NCI-H2227 (cell line): Measurements from ENCODE around the gene GLYATL1B.
A peak's percentile ranks its signal among the peaks of the same experiment; 100 is the strongest.
"Not testable (repeated sequence)": the region's sequence is repeated elsewhere in the genome, so short reads cannot be mapped to it uniquely, and the experiment has no call there.

Experiments used
- DNase-seq: peaks from one replicate; lab custom pipeline; 2025; ENCODE audit not compliant: unreplicated experiment; lab: John Stamatoyannopoulos, UW

GLYATL1B gene

DNA sequence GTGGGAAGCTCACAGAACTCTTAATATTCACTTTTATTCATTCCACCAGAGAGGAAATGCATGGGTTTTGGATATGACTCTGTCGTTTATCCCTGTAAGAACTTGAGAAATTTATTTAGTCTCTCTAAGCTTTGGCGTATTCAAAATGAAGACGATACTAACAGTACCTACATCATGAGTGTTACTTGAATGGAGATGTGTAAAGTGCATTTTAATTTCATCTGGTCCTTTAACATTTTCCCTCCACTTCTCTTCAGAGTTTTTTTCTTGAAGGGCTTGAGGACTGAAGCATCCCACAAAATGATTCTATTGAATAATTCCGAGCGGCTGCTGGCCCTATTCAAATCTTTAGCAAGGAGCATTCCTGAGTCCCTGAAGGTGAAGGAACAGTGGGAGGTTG is at the start of gene GLYATL1B:
Gene GLYATL1B (plus strand): TSS at position 301 of the 400 bp plus-strand sequence. CDS start 0 bp downstream, at position 301.
- DNase-seq = not testable (repeated sequence)

DNA sequence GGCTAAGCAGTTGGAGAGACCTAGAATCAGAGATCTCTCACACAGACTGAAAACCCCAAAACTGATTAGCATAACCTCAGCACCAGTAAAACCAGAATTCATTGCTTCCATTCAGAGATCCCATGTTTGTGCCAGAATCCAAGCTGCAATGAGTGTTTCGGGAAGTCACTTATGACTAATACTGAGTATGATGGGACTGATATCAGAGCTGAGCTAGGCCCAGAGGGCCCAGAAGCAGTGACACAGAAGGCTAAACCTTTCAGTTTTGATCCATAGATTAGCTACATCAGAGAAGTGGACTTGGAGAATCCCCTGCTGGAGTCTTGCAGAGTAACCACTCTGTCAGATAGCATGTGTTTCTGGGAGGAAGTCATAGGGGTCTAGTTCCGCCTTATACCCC is 49.6 kb upstream of the GLYATL1B start:
- DNase-seq = not testable (repeated sequence)

- not testable (repeated sequence) for DNase-seq
These were observed 48.7 kb upstream of the GLYATL1B start for GRCh38 chr11:59037434-59037833.

GRCh38 chr11:59040607-59041006 is 45.5 kb upstream of the GLYATL1B start:
- DNase-seq = no peak

- DNase-seq = not testable (repeated sequence)
These were observed 34.7 kb upstream of the GLYATL1B start for GRCh38 chr11:59051383-59051782.

GRCh38 chr11:59052355-59052754 is 33.8 kb upstream of the GLYATL1B start:
- DNase-seq = not testable (repeated sequence)

GRCh38 chr11:59053387-59053786 is 32.7 kb upstream of the GLYATL1B start:
- peak; percentile 47 for DNase-seq

DNA sequence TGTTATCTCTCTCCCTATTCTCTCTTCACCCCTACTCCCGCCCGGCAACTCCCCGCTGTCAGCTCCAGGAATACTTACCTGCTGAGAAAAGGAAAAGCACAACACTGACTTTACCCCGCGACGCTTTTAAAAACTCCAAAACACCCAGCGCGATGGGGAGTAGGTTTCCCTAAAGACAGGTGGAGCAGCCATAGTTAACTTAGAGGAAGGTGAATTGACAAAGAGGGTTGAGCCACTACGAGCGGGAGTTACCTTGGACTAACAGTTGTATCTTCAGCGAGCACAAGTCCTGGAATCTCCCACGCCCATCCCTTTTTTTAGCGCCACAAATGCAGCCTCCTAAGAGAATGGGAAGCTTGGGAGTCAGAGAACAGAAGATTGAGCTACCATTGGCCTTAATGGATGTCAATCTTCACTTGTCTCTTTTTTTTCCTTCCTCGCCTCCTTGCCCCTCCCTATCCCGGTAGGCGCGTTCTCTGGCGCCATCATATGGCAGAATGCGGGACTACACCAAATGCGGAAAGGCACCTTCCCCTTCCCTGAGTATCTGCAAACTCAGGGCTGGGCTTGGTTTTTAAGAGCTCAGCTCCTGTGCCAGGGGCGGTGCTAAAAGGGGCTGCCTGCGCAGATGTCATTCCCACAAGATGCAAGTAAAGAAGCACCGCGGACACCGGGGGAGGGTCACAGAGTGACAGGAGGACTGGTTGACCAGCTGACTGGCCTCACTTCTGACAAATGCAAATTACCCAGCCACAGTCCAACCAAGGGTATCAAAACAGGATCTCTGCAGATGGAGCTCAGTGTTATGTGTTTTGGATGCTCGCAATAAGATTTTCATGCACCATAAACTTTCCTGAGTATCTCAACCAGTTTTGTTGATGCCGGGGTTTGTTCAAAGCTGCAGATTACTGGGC is 27.7 kb upstream of the GLYATL1B start:
- DNase-seq = peak; percentile 94

DNA sequence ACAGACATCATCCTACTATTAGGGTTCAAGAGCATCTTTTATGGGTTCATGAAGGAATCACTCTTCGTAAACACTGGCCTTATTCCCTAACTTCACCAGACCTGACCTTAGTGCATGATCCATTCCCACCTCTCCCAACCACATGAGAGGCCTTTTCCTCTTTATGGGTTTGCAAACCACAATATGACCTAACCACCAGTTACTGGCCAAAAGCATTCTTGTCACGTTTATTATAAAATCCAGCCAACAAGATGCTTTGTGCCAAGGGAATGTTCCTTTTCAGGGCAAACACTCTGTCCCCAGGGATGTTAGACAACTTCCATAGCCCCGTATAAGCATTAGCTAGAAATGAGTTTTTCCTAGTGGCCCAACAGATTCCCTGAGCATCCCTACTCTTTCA is 26.0 kb upstream of the GLYATL1B start:
- not testable (repeated sequence) for DNase-seq

- DNase-seq = peak; percentile 54
These were observed 23.2 kb upstream of the GLYATL1B start for GRCh38 chr11:59062602-59063529.

GRCh38 chr11:59063996-59064727 is 21.9 kb upstream of the GLYATL1B start:
- DNase-seq = not testable (repeated sequence)

DNA sequence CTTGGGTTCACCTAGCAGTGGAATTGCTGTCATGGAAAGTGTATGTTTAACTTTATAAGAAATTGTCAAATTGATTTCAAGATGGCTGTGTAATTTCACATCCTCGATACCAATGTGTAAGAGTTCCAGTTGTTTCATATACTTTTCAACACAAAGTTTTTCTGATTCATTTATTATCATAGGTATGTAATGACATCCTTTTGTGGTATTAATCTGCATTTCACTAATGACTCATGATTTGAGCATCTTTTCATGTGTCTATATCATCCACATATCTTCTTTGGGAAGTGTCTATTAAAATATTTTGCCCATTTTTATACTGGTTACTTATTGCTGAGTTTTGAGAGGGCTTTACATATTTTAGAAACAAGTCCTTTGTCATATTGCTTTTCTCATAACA is 17.0 kb upstream of the GLYATL1B start:
- no peak for DNase-seq

GRCh38 chr11:59076876-59077571 is 9.1 kb upstream of the GLYATL1B start:
- no peak for DNase-seq

DNA sequence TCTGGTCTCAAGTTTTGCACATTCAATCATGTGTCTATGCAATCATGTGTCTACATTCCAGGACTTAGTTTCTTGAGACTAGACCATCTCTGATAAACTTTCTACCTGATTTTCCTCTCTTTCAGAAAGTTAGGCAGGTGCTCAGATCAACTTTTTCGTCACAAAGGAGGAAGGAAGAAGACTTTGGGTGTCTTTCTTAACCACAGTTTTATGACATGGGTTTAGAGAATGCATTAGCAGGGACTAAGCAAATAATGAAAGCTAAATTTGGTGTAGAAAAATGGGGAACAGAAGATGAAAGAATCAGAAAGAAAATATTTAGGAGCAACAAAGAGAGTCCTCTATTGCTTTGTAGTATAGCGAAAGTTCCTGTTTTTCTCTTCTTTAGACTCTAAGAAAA is 7.7 kb upstream of the GLYATL1B start:
- no peak for DNase-seq

- DNase-seq = no peak
These were observed 7.0 kb upstream of the GLYATL1B start for GRCh38 chr11:59079086-59079485.

DNA sequence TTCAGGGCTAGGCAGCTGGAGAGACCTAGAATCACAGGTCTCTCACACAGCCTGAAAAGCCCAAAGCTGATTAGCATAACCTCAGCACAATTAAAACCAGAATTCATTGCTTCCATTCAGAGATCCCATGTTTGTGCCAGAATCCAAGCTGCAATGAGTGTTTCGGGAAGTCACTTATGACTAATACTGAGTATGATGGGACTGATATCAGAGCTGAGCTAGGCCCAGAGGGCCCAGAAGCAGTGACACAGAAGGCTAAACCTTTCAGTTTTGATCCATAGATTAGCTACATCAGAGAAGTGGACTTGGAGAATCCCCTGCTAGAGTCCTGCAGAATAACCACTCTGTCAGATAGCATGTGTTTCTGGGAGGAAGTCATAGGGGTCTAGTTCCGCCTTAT is 5.7 kb upstream of the GLYATL1B start:
- not testable (repeated sequence) for DNase-seq

DNA sequence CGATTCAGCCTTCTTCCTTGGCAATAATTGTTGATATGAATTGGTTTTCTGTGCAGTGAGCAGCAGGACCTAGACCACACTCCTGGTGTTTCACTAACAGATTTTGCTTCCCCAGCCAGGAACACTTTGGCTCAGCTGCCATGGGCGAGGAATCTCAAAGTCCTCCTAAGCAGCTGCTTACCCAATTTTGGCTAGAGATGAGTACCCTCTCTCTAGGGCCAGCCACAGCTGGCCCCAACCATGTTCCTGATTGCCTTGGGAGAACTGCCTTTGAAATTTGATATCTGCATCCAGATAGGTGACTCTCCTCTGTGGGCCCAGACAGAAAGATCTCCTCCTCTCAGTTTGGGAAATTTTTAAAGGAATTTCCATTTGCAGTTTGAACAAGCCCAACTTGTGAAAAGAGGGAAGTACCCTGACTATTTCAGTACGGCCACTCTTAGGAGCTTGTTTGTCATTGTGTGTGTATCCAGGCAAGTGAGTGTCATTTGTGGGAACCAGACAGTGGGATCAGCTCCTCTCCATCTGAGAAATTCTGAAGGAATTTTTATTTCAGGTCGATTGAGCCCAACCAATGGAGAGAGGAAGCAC is 4.6 kb upstream of the GLYATL1B start:
- DNase-seq = not testable (repeated sequence)

GRCh38 chr11:59088162-59088561 is 2.1 kb downstream of the GLYATL1B start:
- DNase-seq = no peak

- not testable (repeated sequence) for DNase-seq
These were observed 7.5 kb downstream of the GLYATL1B start for GRCh38 chr11:59093576-59093975.

DNA sequence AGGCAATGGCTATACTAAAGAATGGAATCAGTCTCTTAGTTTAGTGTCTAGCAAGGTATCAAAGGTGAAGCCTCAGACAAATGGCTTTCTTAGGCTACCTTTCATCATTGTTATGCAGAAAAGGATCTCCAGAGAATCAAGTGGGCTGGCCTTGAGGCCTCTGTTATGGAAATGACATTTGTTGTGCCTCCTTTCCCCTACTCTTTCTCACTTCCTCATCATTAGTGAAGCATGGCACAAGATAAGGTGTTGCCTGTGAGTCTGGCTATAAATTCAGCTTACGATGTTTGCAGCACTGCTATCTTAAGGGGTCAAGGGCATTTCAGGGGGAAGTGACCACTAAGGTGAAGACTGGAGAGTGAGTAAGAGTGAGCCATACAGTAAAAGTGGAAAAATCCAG is 9.1 kb downstream of the GLYATL1B start:
- DNase-seq = not testable (repeated sequence)
